ENCODE results near the gene PGBD5.

Gene PGBD5

GRCh38 chr1:230435108-230435507 is 9.0 kb upstream of the PGBD5 start:
- Histone ChIP-seq H3K27ac (no peak overlapping the region), H3K4me3 (no peak overlapping the region)
- no peak for TF ChIP-seq CTCF (IDR thresholded peaks at IDR 0.05)
- DNase-seq (ENCODE audit: low spot score) = no peak

GRCh38 chr1:230431527-230431926 is 5.4 kb upstream of the PGBD5 start:
- TF ChIP-seq CTCF (IDR thresholded peaks at IDR 0.05) = no peak
- H3K27ac ChIP-seq = no peak overlapping the region
- no peak overlapping the region for H3K4me3 ChIP-seq
- DNase-seq (ENCODE audit: low spot score) = no peak

GRCh38 chr1:230430499-230430898 is 4.4 kb upstream of the PGBD5 start:
- no peak for TF ChIP-seq CTCF (IDR thresholded peaks at IDR 0.05)
- Histone ChIP-seq H3K27ac (no peak overlapping the region), H3K4me3 (no peak overlapping the region)
- no peak for DNase-seq (ENCODE audit: low spot score)

- Histone ChIP-seq H3K4me3 (no peak overlapping the region), H3K27ac (no peak overlapping the region)
- no peak for TF ChIP-seq CTCF (IDR thresholded peaks at IDR 0.05)
- no peak for DNase-seq (ENCODE audit: low spot score)
Observed at GRCh38 chr1:230429067-230429735, 3.1 kb upstream of the PGBD5 start.

GRCh38 chr1:230427981-230428380 is 1.8 kb upstream of the PGBD5 start:
- H3K4me3 ChIP-seq = no peak overlapping the region

GRCh38 chr1:230427094-230427876 is 1.2 kb upstream of the PGBD5 start:
- DNase-seq (ENCODE audit: low spot score) = no peak
- H3K27ac ChIP-seq = no peak overlapping the region
- peak overlapping the region; percentile 84 for H3K4me3 ChIP-seq
- no peak for TF ChIP-seq CTCF (IDR thresholded peaks at IDR 0.05)

More at GRCh38 chr1:230427981-230428380, 1.8 kb upstream of the PGBD5 start:
- DNase-seq (ENCODE audit: low spot score) = no peak
- TF ChIP-seq CTCF (IDR thresholded peaks at IDR 0.05) = no peak
- no peak overlapping the region for H3K27ac ChIP-seq

Data from coronary artery (tissue), 2 donors.